ENCODE data around the gene LGALS7. TPM values are rescaled to one million over a fixed set of nuclear protein-coding genes. Genes with fewer than 3 reads are reported as not detected.
"Not testable (repeated sequence)": the region's sequence is repeated elsewhere in the genome, so short reads cannot be mapped to it uniquely, and the experiment has no call there.

LGALS7 gene
- total and polyA plus RNA-seq, 4 donors, result 2.4 to 5.0 (median 4.9) TPM; not detected in 1

GRCh38 chr19:38799104-38799503, 25.8 kb upstream of the LGALS7 start:
- WGBS, 2 donors, result 86 to 94% methylated on average over 10 of the region's 10 CpGs
- ATAC-seq (ENCODE audit: insufficient read depth, low FRiP score) (no peak), DNase-seq (no peak)
- H3K36me3 ChIP-seq (ENCODE audit: control insufficient read depth in 4 of 4, insufficient read depth in 4 of 4, low read length in 4 of 4), result peaks cover 0 to 5% (median 0%) of the 10 kb centered on the region in 4 donors
- no peak for TF ChIP-seq CTCF (IDR thresholded peaks at IDR 0.05; ENCODE audit: control extremely low read depth, extremely low read depth)
- no peaks in the 10 kb centered on the region for H3K4me1 ChIP-seq (ENCODE audit: control insufficient read depth in 5 of 5, insufficient read depth in 5 of 5, low read length in 5 of 5)
- H3K27ac ChIP-seq (ENCODE audit: low read depth in 1 of 2, low read length in 1 of 2), result no peak overlapping the region
- no peaks in the 10 kb centered on the region for H3K27me3 ChIP-seq (ENCODE audit: control insufficient read depth in 3 of 3, insufficient read depth in 3 of 3, low read length in 2 of 3)
- no peaks in the 10 kb centered on the region for H3K9me3 ChIP-seq (ENCODE audit: control insufficient read depth in 4 of 4, insufficient read depth in 3 of 4, low read length in 3 of 4)
- no peak overlapping the region for H3K4me3 ChIP-seq
- no peak overlapping the region for H3K9ac ChIP-seq (ENCODE audit: insufficient read depth in 1 of 2, low read length in 2 of 2)

GRCh38 chr19:38797781-38798180, 24.5 kb upstream of the LGALS7 start:
- WGBS, 2 donors, result 92 to 96% methylated on average over 20 to 28 of the region's 33 CpGs
- not testable (repeated sequence) for ATAC-seq (ENCODE audit: insufficient read depth, low FRiP score); H3K27me3 ChIP-seq (ENCODE audit: control insufficient read depth in 3 of 3, insufficient read depth in 3 of 3, low read length in 2 of 3); DNase-seq; H3K36me3 ChIP-seq (ENCODE audit: control insufficient read depth in 4 of 4, insufficient read depth in 4 of 4, low read length in 4 of 4); H3K4me1 ChIP-seq (ENCODE audit: control insufficient read depth in 5 of 5, insufficient read depth in 5 of 5, low read length in 5 of 5); H3K27ac ChIP-seq (ENCODE audit: low read depth in 1 of 2, low read length in 1 of 2); H3K4me3 ChIP-seq; H3K9me3 ChIP-seq (ENCODE audit: control insufficient read depth in 4 of 4, insufficient read depth in 3 of 4, low read length in 3 of 4); H3K9ac ChIP-seq (ENCODE audit: insufficient read depth in 1 of 2, low read length in 2 of 2)

GRCh38 chr19:38796154-38796553, 22.8 kb upstream of the LGALS7 start:
- Histone ChIP-seq H3K9ac (ENCODE audit: insufficient read depth in 1 of 2, low read length in 2 of 2) (no peak overlapping the region), H3K9me3 (ENCODE audit: control insufficient read depth in 4 of 4, insufficient read depth in 3 of 4, low read length in 3 of 4) (no peaks in the 10 kb centered on the region), H3K36me3 (ENCODE audit: control insufficient read depth in 4 of 4, insufficient read depth in 4 of 4, low read length in 4 of 4) (peaks cover 0 to 4% (median 0%) of the 10 kb centered on the region in 4 donors), H3K4me3 (no peak overlapping the region), H3K27ac (ENCODE audit: low read depth in 1 of 2, low read length in 1 of 2) (no peak overlapping the region), H3K4me1 (ENCODE audit: control insufficient read depth in 5 of 5, insufficient read depth in 5 of 5, low read length in 5 of 5) (peaks cover 0 to 4% (median 0%) of the 10 kb centered on the region in 5 donors), H3K27me3 (ENCODE audit: control insufficient read depth in 3 of 3, insufficient read depth in 3 of 3, low read length in 2 of 3) (no peaks in the 10 kb centered on the region)
- no peak for DNase-seq
- no peak for TF ChIP-seq CTCF (IDR thresholded peaks at IDR 0.05; ENCODE audit: control extremely low read depth, extremely low read depth)
- ATAC-seq (ENCODE audit: insufficient read depth, low FRiP score), result no peak
- 70 to 93% methylated on average over 2 of the region's 2 CpGs for WGBS, 2 donors

GRCh38 chr19:38795549-38795948, 22.2 kb upstream of the LGALS7 start:
- TF ChIP-seq CTCF (IDR thresholded peaks at IDR 0.05; ENCODE audit: control extremely low read depth, extremely low read depth), result no peak
- DNase-seq (no peak), ATAC-seq (ENCODE audit: insufficient read depth, low FRiP score) (no peak)
- WGBS, 2 donors, result 92% methylated on average over 4 of the region's 4 CpGs
- H3K27ac ChIP-seq (ENCODE audit: low read depth in 1 of 2, low read length in 1 of 2), result no peak overlapping the region
- no peaks in the 10 kb centered on the region for H3K36me3 ChIP-seq (ENCODE audit: control insufficient read depth in 4 of 4, insufficient read depth in 4 of 4, low read length in 4 of 4)
- no peak overlapping the region for H3K4me3 ChIP-seq
- no peak overlapping the region for H3K9ac ChIP-seq (ENCODE audit: insufficient read depth in 1 of 2, low read length in 2 of 2)
- no peaks in the 10 kb centered on the region for H3K27me3 ChIP-seq (ENCODE audit: control insufficient read depth in 3 of 3, insufficient read depth in 3 of 3, low read length in 2 of 3)
- peaks cover 0 to 4% (median 0%) of the 10 kb centered on the region in 5 donors for H3K4me1 ChIP-seq (ENCODE audit: control insufficient read depth in 5 of 5, insufficient read depth in 5 of 5, low read length in 5 of 5)
- H3K9me3 ChIP-seq (ENCODE audit: control insufficient read depth in 4 of 4, insufficient read depth in 3 of 4, low read length in 3 of 4), result no peaks in the 10 kb centered on the region
